ENCODE measurements around the gene SLC9A8.
"Not testable (repeated sequence)": the region's sequence is repeated elsewhere in the genome, so short reads cannot be mapped to it uniquely, and the experiment has no call there.

The SLC9A8 gene

DNA sequence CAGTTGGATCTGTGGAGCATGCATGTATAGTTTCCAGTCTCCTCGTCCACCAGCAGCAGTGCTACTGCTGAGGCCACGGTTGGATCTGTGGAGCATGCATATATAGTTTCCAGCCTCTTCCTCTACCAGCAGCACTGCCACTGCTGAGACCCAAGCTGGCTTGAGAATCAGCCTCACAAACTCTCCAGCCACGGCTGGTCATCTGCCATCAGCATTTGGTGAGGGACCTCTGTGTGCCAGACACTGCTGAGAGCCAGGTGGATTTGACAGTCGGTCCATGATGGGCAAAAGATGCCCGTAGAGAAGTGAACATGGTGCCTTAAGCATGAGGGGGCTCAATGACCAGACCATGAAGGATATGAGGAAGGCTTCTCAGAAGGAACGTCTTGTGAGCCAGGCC is 46.4 kb downstream of the SLC9A8 start:
- H3K9me3 ChIP-seq (ENCODE audit: low read length) = no peaks in the 10 kb centered on the region
- no peak overlapping the region for H3K27ac ChIP-seq (ENCODE audit: low read depth, low read length)
- no peak overlapping the region for H3K9ac ChIP-seq (ENCODE audit: low read length)
- no peaks in the 10 kb centered on the region for H3K27me3 ChIP-seq (ENCODE audit: control insufficient read depth in 1 of 2, insufficient read depth in 2 of 2, low read length in 2 of 2)
- H3K4me1 ChIP-seq (ENCODE audit: insufficient read depth, low read length) = no peaks in the 10 kb centered on the region
- no peak overlapping the region for H3K4me3 ChIP-seq (ENCODE audit: low read depth in 1 of 2, low read length in 2 of 2)
- peaks cover 30% of the 10 kb centered on the region for H3K36me3 ChIP-seq (ENCODE audit: insufficient read depth, low read length)

DNA sequence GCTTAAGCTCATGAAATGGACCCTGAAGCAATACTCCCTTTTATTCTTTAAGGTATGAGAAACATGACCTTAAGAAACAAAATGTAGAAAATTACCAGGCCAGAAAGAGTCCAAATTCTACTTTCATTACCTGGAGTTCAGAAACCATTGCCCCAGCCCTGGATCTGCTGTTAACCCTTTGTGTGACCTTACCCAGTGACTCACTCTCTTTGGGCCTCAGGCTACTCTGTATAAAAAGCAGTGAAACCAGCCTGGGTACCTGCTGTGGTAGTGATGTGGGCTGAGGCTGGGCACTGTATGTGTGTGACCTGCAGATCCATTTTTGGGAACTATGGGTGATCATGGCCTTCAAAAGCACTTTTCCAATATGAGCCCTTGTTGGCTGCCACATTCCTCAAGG is 47.2 kb downstream of the SLC9A8 start:
- Histone ChIP-seq H3K9ac (ENCODE audit: low read length) (no peak overlapping the region), H3K4me3 (ENCODE audit: low read depth in 1 of 2, low read length in 2 of 2) (no peak overlapping the region), H3K27ac (ENCODE audit: low read depth, low read length) (no peak overlapping the region), H3K36me3 (ENCODE audit: insufficient read depth, low read length) (peaks cover 26% of the 10 kb centered on the region), H3K9me3 (ENCODE audit: low read length) (no peaks in the 10 kb centered on the region), H3K4me1 (ENCODE audit: insufficient read depth, low read length) (no peaks in the 10 kb centered on the region), H3K27me3 (ENCODE audit: control insufficient read depth in 1 of 2, insufficient read depth in 2 of 2, low read length in 2 of 2) (no peaks in the 10 kb centered on the region)

- H3K4me3 ChIP-seq (ENCODE audit: low read depth in 1 of 2, low read length in 2 of 2); H3K4me1 ChIP-seq (ENCODE audit: insufficient read depth, low read length); H3K9me3 ChIP-seq (ENCODE audit: low read length); H3K27me3 ChIP-seq (ENCODE audit: control insufficient read depth in 1 of 2, insufficient read depth in 2 of 2, low read length in 2 of 2); H3K9ac ChIP-seq (ENCODE audit: low read length); H3K27ac ChIP-seq (ENCODE audit: low read depth, low read length): not testable (repeated sequence)
- peaks cover 24% of the 10 kb centered on the region for H3K36me3 ChIP-seq (ENCODE audit: insufficient read depth, low read length)
These were observed 48.6 kb downstream of the SLC9A8 start for GRCh38 chr20:49861232-49861631.

DNA sequence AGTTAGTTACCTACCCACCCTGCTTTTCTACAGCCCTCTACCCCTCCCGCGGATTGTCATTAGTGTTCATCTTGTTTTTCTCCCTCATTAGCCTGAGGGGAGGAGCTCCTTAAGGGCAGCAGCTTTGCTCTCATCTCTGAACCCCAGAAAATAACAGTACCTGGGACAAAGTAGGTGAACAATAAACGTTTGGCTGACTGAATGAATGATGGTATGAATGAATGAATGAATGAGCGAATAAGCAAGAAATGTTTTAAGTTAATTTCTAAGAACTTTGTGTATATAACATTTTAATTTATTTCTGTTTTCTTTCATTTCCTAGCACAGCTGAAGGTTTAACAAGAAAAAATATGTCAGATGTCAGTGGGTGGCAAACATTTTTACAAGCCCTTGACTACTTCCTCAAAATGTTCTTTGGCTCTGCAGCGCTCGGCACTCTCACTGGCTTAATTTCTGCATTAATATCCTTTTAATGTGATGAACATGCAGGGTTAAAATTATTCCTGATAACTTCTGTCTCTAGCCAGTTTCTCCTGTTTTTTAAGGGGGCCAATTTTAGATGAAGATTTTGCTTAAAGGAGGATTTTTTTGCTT is 50.1 kb downstream of the SLC9A8 start:
- H3K36me3 ChIP-seq (ENCODE audit: insufficient read depth, low read length) = peaks cover 36% of the 10 kb centered on the region
- H3K4me3 ChIP-seq (ENCODE audit: low read depth in 1 of 2, low read length in 2 of 2) = no peak overlapping the region
- no peak overlapping the region for H3K9ac ChIP-seq (ENCODE audit: low read length)
- no peak overlapping the region for H3K27ac ChIP-seq (ENCODE audit: low read depth, low read length)
- H3K9me3 ChIP-seq (ENCODE audit: low read length) = no peaks in the 10 kb centered on the region
- H3K4me1 ChIP-seq (ENCODE audit: insufficient read depth, low read length) = no peaks in the 10 kb centered on the region
- no peaks in the 10 kb centered on the region for H3K27me3 ChIP-seq (ENCODE audit: control insufficient read depth in 1 of 2, insufficient read depth in 2 of 2, low read length in 2 of 2)

GRCh38 chr20:49863666-49864065 is 51.0 kb downstream of the SLC9A8 start:
- H3K36me3 ChIP-seq (ENCODE audit: insufficient read depth, low read length) = peaks cover 44% of the 10 kb centered on the region
- H3K9ac ChIP-seq (ENCODE audit: low read length) = no peak overlapping the region
- no peaks in the 10 kb centered on the region for H3K9me3 ChIP-seq (ENCODE audit: low read length)
- H3K27me3 ChIP-seq (ENCODE audit: control insufficient read depth in 1 of 2, insufficient read depth in 2 of 2, low read length in 2 of 2) = no peaks in the 10 kb centered on the region
- H3K27ac ChIP-seq (ENCODE audit: low read depth, low read length) = no peak overlapping the region
- H3K4me1 ChIP-seq (ENCODE audit: insufficient read depth, low read length) = no peaks in the 10 kb centered on the region
- H3K4me3 ChIP-seq (ENCODE audit: low read depth in 1 of 2, low read length in 2 of 2) = no peak overlapping the region

DNA sequence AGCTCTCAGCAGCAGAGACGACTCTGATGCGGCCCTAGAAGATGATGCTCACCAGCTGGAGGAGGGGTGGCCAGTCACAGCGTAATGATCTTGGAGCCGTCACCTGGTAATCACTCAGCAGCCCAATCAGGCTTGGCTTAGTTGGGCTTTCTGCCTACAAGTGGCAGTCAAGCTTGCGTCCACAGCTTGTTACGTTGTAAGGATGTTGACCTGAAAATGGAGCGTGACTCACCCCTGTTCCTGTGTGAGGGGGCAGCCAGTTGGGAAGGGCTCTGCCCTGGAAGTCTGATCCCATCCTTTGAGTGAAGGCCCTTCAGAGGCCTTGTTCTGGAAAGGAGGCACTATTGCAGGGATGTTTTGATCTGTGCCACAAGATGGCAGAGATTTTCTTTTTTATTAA is 52.9 kb downstream of the SLC9A8 start:
- H3K27me3 ChIP-seq (ENCODE audit: control insufficient read depth in 1 of 2, insufficient read depth in 2 of 2, low read length in 2 of 2) = no peaks in the 10 kb centered on the region
- H3K9me3 ChIP-seq (ENCODE audit: low read length) = no peaks in the 10 kb centered on the region
- H3K9ac ChIP-seq (ENCODE audit: low read length) = no peak overlapping the region
- H3K36me3 ChIP-seq (ENCODE audit: insufficient read depth, low read length) = peaks cover 44% of the 10 kb centered on the region
- no peaks in the 10 kb centered on the region for H3K4me1 ChIP-seq (ENCODE audit: insufficient read depth, low read length)
- H3K4me3 ChIP-seq (ENCODE audit: low read depth in 1 of 2, low read length in 2 of 2) = no peak overlapping the region
- no peak overlapping the region for H3K27ac ChIP-seq (ENCODE audit: low read depth, low read length)

DNA sequence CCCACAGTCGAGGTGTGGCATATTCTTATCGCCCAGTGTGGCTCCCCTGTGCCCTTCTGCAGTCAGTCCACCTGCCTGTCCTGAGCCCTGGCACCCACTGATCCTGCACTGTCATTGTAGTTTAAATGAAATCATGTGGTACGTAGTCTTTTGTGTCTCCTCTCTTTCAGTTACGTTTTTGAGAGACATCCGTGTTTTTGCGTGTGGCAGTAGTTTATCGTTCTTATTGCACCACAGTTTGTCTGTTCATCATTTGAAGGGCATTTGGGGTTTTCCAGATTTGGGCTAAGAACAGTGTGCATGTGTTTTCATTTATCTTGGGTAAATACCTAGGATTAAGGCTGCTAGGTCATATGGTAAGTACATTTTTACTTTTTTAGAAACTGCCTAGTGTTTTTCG is 53.4 kb downstream of the SLC9A8 start:
- no peaks in the 10 kb centered on the region for H3K9me3 ChIP-seq (ENCODE audit: low read length)
- peaks cover 41% of the 10 kb centered on the region for H3K36me3 ChIP-seq (ENCODE audit: insufficient read depth, low read length)
- H3K9ac ChIP-seq (ENCODE audit: low read length) = no peak overlapping the region
- H3K27ac ChIP-seq (ENCODE audit: low read depth, low read length) = no peak overlapping the region
- no peaks in the 10 kb centered on the region for H3K4me1 ChIP-seq (ENCODE audit: insufficient read depth, low read length)
- H3K4me3 ChIP-seq (ENCODE audit: low read depth in 1 of 2, low read length in 2 of 2) = no peak overlapping the region
- H3K27me3 ChIP-seq (ENCODE audit: control insufficient read depth in 1 of 2, insufficient read depth in 2 of 2, low read length in 2 of 2) = no peaks in the 10 kb centered on the region

- Histone ChIP-seq H3K4me3 (ENCODE audit: low read depth in 1 of 2, low read length in 2 of 2) (no peak overlapping the region), H3K27me3 (ENCODE audit: control insufficient read depth in 1 of 2, insufficient read depth in 2 of 2, low read length in 2 of 2) (no peaks in the 10 kb centered on the region), H3K36me3 (ENCODE audit: insufficient read depth, low read length) (peaks cover 37% of the 10 kb centered on the region), H3K9me3 (ENCODE audit: low read length) (no peaks in the 10 kb centered on the region), H3K4me1 (ENCODE audit: insufficient read depth, low read length) (no peaks in the 10 kb centered on the region), H3K27ac (ENCODE audit: low read depth, low read length) (no peak overlapping the region), H3K9ac (ENCODE audit: low read length) (no peak overlapping the region)
These were observed 55.0 kb downstream of the SLC9A8 start for GRCh38 chr20:49867453-49868215.

DNA sequence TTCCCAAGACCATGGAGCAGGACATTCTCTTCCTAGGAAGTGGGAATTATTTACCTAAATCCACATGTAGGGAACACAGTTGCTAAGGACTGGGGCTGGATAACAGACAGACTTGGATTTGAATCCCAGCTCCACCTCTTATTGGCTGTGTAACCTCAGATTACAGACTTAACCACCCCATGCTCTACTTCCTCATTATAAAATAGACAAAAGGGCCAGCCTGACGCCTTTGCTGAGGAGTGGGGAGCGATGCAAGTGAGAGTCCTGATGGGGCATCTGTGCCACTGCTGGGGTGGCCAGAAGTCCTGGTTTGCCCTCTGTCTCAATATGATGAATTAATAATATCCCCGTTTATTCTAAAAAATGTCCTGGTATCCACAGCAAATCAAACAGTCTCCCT is 55.9 kb downstream of the SLC9A8 start:
- Histone ChIP-seq H3K9me3 (ENCODE audit: low read length) (no peaks in the 10 kb centered on the region), H3K4me3 (ENCODE audit: low read depth in 1 of 2, low read length in 2 of 2) (no peak overlapping the region), H3K27me3 (ENCODE audit: control insufficient read depth in 1 of 2, insufficient read depth in 2 of 2, low read length in 2 of 2) (no peaks in the 10 kb centered on the region), H3K9ac (ENCODE audit: low read length) (no peak overlapping the region), H3K36me3 (ENCODE audit: insufficient read depth, low read length) (peaks cover 37% of the 10 kb centered on the region), H3K27ac (ENCODE audit: low read depth, low read length) (no peak overlapping the region), H3K4me1 (ENCODE audit: insufficient read depth, low read length) (no peaks in the 10 kb centered on the region)

- H3K4me3 ChIP-seq (ENCODE audit: low read depth in 1 of 2, low read length in 2 of 2) = no peak overlapping the region
- peaks cover 37% of the 10 kb centered on the region for H3K36me3 ChIP-seq (ENCODE audit: insufficient read depth, low read length)
- no peak overlapping the region for H3K27ac ChIP-seq (ENCODE audit: low read depth, low read length)
- H3K27me3 ChIP-seq (ENCODE audit: control insufficient read depth in 1 of 2, insufficient read depth in 2 of 2, low read length in 2 of 2) = no peaks in the 10 kb centered on the region
- H3K9ac ChIP-seq (ENCODE audit: low read length) = no peak overlapping the region
- H3K4me1 ChIP-seq (ENCODE audit: insufficient read depth, low read length) = no peaks in the 10 kb centered on the region
- H3K9me3 ChIP-seq (ENCODE audit: low read length) = no peaks in the 10 kb centered on the region
These were observed 56.3 kb downstream of the SLC9A8 start for GRCh38 chr20:49868964-49869363.

- Histone ChIP-seq H3K4me3 (ENCODE audit: low read depth in 1 of 2, low read length in 2 of 2) (no peak overlapping the region), H3K9me3 (ENCODE audit: low read length) (no peaks in the 10 kb centered on the region), H3K27me3 (ENCODE audit: control insufficient read depth in 1 of 2, insufficient read depth in 2 of 2, low read length in 2 of 2) (no peaks in the 10 kb centered on the region), H3K36me3 (ENCODE audit: insufficient read depth, low read length) (peaks cover 28% of the 10 kb centered on the region), H3K9ac (ENCODE audit: low read length) (no peak overlapping the region), H3K4me1 (ENCODE audit: insufficient read depth, low read length) (no peaks in the 10 kb centered on the region), H3K27ac (ENCODE audit: low read depth, low read length) (no peak overlapping the region)
These were observed 57.6 kb downstream of the SLC9A8 start for GRCh38 chr20:49870261-49870660.

- H3K4me3 ChIP-seq (ENCODE audit: low read depth in 1 of 2, low read length in 2 of 2) = no peak overlapping the region
- H3K9ac ChIP-seq (ENCODE audit: low read length) = no peak overlapping the region
- H3K27me3 ChIP-seq (ENCODE audit: control insufficient read depth in 1 of 2, insufficient read depth in 2 of 2, low read length in 2 of 2) = no peaks in the 10 kb centered on the region
- H3K36me3 ChIP-seq (ENCODE audit: insufficient read depth, low read length) = peaks cover 18% of the 10 kb centered on the region
- H3K9me3 ChIP-seq (ENCODE audit: low read length) = no peaks in the 10 kb centered on the region
- H3K27ac ChIP-seq (ENCODE audit: low read depth, low read length) = no peak overlapping the region
- H3K4me1 ChIP-seq (ENCODE audit: insufficient read depth, low read length) = peaks cover 3% of the 10 kb centered on the region
These were observed 58.8 kb downstream of the SLC9A8 start for GRCh38 chr20:49871391-49871948.
